ENCODE measurements around the gene TMEM132C.

TMEM132C gene

GRCh38 chr12:128708789-128709188 lies 441.8 kb downstream of the TMEM132C start:
- no peak overlapping the region for H3K27ac ChIP-seq
- TF ChIP-seq CTCF (conservative IDR thresholded peaks at IDR 0.05) (no peak), ZFX (IDR thresholded peaks at IDR 0.05) (no peak)

DNA sequence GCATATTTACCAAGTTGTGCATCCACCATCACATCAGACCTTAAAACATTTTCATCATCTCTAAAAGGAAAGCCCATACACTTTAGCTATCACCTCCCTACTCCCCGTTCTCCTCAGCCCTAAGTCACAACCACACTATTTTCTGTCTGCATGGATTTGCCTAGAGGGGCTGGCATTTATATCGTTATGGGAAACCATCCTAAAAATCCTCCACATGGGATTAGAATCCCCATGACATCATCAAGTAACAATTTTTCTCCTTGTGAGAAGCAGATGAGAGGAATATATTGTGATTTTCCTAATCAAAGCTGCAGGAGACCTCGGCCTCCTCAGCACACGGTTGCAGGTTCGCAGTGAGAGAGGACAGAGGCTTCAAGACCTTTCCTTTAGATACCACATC lies 442.7 kb downstream of the TMEM132C start:
- no peak overlapping the region for H3K27ac ChIP-seq
- no peak for TF ChIP-seq CTCF (conservative IDR thresholded peaks at IDR 0.05)
- TF ChIP-seq ZFX (IDR thresholded peaks at IDR 0.05): no peak

- TF ChIP-seq CTCF (conservative IDR thresholded peaks at IDR 0.05) (no peak), ZFX (IDR thresholded peaks at IDR 0.05) (no peak)
- no peak overlapping the region for H3K27ac ChIP-seq
These were observed 444.5 kb downstream of the TMEM132C start for GRCh38 chr12:128711486-128711885.

- H3K27ac ChIP-seq: no peak overlapping the region
- no peak for TF ChIP-seq ZFX (IDR thresholded peaks at IDR 0.05)
- TF ChIP-seq CTCF (conservative IDR thresholded peaks at IDR 0.05): no peak
These were observed 445.7 kb downstream of the TMEM132C start for GRCh38 chr12:128712622-128713021.

DNA sequence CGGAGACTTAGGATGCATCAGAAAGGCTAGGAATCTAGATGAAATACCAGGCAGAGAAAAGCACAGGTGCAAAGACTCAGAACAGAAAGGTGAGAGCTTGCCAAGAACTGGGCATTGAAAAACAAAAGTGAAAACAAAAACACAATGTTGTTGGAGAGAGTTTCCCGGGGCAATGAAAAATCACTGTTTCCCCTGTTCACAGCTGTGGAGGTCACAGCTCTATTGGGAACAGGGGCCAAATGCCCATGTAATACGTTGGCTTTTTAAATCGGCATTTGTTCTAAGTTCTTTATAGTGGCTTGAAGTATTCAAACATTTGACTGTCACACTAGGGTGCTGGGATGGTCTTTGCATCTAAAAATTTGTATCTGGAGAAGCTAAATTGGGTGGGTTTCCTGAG lies 448.5 kb downstream of the TMEM132C start:
- no peak for TF ChIP-seq ZFX (IDR thresholded peaks at IDR 0.05)
- TF ChIP-seq CTCF (conservative IDR thresholded peaks at IDR 0.05): no peak
- H3K27ac ChIP-seq: no peak overlapping the region

- no peak overlapping the region for H3K27ac ChIP-seq
- TF ChIP-seq ZFX (IDR thresholded peaks at IDR 0.05): no peak
- TF ChIP-seq CTCF (conservative IDR thresholded peaks at IDR 0.05): no peak
These were observed 457.6 kb downstream of the TMEM132C start for GRCh38 chr12:128724468-128725046.

DNA sequence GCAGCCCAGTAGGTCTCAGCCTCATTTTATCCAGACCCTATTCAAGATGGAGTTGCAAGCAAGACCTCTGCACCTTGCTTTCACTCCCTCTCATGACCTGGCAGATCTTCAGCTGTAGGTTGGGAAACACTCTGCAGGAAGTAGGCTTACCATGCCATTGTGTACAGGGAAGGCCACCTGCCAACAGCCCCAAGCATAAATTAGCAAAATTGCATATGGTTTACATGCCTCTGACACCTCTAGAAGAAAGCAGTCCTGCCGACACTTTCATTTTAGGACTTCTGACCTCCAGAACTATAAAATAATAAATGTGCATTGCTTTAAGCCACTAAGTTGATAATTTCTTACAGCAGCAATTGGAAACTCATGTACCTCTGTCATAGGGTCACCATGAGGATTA lies 459.9 kb downstream of the TMEM132C start:
- H3K27ac ChIP-seq: no peak overlapping the region
- no peak for TF ChIP-seq ZFX (IDR thresholded peaks at IDR 0.05)
- TF ChIP-seq CTCF (conservative IDR thresholded peaks at IDR 0.05): no peak

Data from C4-2B (cell line).